HEK293 (cell line): Measurements from ENCODE around the gene XIRP2.
"Not testable (repeated sequence)": the region's sequence is repeated elsewhere in the genome, so short reads cannot be mapped to it uniquely, and the experiment has no call there.

Experiments used
- ZIC2 ChIP-seq: fragments of 450-650 bp; formaldehyde crosslinking; IDR thresholded peaks from 2 replicates; pipeline ENCODE4 v1.5.1; 2016; ENCODE audit warnings: missing biosample characterization, missing genetic modification characterization
- TF ChIP-seq, protein P1 (sequence below): fragments of 450-650 bp; formaldehyde crosslinking; IDR thresholded peaks from 2 replicates; pipeline ENCODE4 v1.5.1; 2016; ENCODE audit warnings: missing biosample characterization, missing genetic modification characterization

DNA sequence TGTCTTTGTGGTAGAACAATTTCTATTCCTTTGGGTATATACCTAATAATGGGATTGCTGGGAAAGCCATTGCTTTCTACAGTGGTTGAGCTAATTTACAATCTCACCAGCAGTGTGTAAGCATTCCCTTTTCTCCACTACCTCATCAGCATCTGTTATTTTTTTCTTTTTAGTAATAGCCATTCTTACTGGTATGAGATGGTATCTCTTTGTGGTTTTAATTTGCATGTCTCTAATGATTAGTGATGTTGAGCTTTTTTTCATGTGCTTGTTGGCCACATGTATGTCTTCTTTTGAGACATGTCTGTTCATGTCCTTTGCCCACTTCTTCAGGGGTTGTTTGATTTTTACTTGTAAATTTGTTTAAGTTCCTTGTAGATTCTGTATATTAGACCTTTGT is 221.4 kb downstream of the XIRP2 start:
- not testable (repeated sequence) for TF ChIP-seq ZIC2
- TF ChIP-seq, protein P1, sequence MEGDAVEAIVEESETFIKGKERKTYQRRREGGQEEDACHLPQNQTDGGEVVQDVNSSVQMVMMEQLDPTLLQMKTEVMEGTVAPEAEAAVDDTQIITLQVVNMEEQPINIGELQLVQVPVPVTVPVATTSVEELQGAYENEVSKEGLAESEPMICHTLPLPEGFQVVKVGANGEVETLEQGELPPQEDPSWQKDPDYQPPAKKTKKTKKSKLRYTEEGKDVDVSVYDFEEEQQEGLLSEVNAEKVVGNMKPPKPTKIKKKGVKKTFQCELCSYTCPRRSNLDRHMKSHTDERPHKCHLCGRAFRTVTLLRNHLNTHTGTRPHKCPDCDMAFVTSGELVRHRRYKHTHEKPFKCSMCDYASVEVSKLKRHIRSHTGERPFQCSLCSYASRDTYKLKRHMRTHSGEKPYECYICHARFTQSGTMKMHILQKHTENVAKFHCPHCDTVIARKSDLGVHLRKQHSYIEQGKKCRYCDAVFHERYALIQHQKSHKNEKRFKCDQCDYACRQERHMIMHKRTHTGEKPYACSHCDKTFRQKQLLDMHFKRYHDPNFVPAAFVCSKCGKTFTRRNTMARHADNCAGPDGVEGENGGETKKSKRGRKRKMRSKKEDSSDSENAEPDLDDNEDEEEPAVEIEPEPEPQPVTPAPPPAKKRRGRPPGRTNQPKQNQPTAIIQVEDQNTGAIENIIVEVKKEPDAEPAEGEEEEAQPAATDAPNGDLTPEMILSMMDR (tag by site-specific recombination) = not testable (repeated sequence)
